GDM1 (cell line): ENCODE data around the gene EXOC6B.
"Not testable (repeated sequence)": the region's sequence is repeated elsewhere in the genome, so short reads cannot be mapped to it uniquely, and the experiment has no call there.

Experiments
- DNase-seq: peaks from one replicate; lab custom pipeline; 2025; lab: John Stamatoyannopoulos, UW

EXOC6B gene

DNA sequence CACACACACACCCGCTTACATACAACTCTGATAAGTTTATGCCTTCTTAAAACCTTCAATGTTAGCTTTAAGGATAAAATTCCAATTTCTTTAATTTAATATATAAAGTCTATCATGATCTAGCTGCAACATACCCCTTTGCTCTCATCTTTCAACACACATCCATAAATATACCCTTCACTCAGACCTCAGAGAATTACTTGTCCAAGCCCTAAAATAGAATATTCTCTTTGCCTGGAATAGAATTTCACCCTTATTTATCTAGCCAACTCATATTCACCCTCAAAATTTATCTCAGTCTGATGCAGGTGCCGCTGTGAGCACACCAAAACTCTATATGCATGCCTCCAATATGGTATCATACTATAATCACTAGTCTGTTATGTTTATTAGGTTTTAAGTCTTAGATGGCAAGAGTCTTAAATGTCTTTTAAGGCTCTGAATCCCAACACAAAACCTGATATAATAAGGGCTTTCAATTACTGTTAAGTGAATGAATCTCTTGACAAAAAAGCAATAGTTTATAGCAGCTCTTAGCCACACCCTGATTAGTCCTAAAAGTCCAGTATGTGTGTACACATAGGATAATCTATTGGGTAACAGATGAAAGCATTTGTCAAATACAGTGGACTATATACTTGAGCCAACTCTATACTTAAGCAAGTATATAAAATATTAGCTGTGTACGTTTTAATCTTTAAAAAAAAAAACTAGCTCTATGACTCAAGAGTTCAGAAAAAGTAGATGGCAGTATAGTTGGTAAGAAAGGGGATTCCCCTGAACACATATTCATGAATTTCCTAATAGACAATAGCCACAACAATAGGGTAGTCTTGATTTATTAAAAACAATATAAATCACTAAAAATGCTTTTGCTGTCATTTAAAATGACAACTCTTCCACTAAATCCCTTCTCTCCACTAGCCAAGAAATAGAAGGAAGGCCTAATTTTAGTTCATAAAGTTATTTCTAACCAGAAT, 144.5 kb downstream of the EXOC6B start:
- DNase-seq = no peak

DNA sequence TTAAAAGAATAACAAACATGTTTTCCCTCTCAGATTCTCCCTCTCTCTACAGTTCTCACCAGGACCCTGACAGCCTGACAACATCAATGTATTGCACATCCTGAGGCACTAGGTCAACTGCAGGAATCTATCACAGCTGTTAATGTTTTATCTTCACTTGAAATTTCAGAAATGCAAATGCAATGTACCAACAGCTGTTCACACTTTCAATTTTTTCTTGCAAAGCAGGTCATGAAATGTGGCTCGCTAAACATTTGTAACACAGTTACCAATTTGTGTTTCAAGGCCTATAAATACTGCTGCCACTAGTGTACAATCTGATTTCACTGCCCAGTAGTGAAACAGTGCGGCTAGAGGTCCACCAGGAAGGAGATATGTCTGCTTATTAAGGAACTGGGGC, 147.8 kb downstream of the EXOC6B start:
- no peak for DNase-seq

DNA sequence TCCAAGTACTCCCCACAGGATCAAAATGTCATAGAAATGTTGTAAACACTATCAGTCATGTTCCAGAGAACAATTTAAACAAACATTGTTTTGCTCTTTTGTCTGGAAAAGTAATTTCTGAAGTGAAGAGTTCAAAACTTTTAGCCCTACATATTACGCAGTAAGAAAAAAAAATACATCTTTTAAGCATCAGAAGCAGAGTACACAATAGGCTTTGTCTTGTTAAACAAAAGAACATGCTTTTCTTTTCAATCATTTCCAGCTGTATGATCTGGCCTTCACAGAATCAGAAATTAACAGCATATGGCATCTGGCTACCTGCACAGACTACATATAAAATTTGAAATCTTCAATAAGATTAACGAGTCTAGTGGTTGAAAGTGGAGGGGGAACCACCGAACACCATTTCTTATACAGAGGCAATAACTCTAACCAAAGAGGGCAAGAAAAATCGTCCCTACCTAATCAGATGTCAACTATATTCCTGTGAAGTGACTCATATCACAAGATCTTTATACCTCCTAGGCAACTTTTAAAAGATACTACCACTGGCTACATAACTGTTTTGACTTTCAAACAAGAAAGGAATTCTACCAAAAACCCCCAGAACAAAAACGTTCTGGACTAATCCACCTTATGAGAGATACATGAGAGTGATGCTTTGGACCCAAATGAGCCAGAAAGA, 149.3 kb downstream of the EXOC6B start:
- DNase-seq = no peak

DNA sequence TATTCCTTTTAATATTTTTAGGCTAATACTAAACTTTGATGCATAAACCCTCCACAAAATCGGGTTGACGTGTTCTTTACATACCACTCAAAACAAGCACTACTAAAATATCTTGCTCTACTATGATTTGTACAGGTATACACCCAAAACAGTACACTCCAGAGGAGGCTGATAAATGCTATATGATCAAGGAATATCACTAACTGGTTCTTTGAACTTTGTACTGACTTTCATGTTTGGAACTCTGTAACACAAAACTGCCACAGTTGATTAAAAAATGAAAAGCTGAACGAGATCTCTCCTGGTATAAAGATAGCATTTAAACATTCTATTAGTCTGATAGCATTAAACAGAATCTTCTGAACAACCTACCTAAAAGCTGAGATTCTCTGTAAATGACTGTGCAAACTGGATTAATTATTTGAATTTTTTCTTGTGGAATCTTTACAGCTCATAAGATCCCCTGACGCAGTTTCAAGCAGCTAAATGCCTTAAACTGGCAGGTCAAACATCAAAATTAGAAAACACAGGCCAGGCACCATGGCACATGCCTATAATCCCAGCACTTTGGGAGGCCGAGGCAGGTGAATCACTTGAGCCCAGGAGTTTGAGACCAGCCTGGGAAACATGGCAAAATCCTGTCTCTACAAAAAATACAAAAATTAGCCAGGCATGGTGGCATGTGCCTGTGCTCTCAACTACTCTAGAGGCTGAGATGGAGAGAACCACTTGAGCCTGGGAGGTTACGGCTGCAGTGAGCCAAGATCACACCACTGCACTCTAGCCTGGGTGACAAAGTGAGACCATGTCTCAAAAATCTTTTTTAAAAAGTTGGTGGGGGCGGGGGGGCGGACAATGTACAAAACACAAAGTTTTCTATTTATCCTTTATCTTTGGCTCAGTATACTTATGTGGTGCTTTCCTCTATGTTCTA, 150.6 kb downstream of the EXOC6B start:
- DNase-seq = no peak

DNA sequence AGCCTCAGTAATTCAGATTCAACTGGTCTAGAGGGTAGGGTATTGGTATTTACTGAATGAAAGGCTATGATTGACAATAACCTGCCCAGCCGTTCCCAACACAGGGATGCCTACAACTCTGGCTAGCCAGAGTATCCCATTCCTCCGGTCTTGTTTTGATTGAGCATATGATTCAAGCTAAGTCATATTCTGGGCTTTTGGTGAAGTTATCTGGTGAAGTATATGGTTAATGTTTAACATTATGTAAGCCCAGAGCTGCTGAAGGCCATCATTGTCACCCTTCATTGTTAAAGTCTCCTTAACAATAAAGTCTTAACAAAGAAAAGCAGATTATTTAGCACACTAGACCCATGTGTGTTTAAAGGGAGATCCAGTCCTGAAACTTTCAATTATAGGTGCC, 152.6 kb downstream of the EXOC6B start:
- DNase-seq = no peak

DNA sequence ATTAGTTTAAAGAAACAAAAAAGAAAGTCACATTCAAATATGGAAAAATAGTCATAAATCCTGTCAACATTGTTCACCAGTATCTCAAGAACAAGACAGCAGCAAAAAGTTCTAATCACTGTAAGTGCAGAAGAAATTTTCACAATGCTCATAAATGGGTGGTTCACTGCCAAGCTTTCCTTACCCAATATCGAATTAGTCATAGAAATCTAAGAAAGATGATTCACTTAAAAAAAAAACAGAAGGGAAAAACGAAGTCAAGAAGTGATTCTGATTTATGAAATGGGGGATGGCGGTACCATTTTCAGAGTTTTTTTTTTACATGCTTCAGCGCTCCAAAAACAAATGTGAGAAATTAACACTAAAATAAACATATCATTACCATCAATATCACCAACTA, 156.7 kb downstream of the EXOC6B start:
- DNase-seq = no peak

DNA sequence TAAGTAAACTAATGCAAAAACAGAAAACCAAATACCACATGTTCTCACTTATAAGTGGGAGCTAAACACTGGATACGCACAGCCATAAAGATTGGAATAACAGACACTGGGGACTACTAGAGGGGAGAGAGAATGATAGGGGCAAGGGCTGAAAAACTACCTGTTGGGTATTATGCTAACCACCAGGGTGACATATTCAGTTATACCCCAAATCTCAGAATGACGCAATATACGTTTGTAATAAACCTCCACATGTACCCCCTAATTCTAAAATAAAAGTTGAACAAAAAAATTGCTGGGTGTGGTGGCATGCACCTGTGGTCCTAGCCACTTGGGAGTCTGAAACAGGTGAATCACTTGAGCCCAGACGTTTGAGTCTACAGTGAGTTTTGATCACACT, 157.2 kb downstream of the EXOC6B start:
- no peak for DNase-seq

DNA sequence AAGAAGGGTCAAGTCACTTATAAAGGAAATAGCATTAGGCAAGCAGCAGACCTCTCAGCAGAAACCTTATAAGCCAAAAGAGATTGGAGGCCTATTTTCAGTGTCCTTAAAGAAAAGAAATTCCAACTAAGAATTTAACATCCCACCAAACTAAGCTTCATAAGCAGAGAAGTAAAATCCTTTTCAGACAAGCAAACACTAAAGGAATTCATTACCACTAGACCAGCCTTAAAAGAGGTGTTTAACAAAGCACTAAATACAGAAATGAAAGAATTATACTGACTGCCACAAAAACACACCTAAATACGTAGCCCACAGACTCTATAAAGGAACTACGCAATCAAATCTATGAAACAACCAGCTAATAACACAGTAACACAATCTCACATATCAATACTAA, 160.4 kb downstream of the EXOC6B start:
- DNase-seq = no peak

DNA sequence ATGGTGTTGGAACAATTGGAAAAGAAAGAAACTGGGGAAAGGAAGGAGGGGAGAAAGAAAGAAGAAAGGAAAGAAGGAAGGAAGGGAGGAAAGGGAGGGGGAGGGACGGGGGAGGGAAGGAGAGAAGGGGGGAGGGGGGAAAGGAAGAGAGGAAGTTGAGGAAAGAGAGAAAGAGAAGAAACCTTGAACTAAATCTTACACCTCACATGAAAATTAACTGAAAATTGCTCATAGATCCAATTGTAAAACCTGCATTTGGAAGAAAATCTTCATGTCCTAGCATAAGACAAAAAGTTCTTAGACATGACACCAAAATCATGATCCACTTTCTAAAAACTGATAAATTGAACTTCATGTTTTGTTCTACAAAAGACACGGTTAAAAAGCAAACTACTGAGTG, 163.8 kb downstream of the EXOC6B start:
- no peak for DNase-seq

DNA sequence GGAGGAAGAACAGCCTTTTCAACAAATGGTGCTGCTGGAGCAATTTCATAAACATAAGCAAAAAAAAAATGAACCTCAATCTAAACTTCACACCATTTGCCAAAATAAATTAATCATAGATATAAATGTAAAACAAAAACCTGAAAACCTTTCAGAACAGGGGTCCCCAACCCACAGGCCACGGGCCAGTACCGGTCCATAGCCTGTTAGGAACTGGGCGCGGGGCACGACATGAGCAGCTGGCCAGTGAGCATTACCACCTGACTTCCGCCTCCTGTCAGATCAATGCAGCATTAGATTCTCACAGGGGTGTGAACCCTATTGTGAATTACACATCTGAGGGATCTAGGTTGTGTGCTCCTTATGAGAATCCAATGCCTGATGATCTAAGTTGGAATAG, 176.0 kb downstream of the EXOC6B start:
- DNase-seq = no peak

DNA sequence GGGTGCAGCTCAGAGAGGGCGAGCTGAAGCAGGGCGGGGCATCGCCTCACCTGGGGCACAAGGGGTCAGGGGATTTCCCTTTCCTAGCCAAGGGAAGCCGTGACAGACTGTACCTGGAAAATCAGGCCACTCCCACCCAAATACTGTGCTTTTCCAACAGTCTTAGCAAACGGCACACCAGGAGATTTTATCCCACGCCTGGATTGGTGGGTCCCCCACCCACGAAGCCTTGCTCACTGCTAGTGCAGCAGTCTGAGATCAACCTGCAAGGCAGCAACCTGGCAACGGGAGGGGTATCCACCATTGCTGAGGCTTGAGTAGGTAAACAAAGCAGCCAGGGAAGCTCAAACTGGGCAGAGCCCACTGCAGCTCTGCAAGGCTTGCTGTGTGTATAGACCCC, 184.6 kb downstream of the EXOC6B start:
- DNase-seq = not testable (repeated sequence)

DNA sequence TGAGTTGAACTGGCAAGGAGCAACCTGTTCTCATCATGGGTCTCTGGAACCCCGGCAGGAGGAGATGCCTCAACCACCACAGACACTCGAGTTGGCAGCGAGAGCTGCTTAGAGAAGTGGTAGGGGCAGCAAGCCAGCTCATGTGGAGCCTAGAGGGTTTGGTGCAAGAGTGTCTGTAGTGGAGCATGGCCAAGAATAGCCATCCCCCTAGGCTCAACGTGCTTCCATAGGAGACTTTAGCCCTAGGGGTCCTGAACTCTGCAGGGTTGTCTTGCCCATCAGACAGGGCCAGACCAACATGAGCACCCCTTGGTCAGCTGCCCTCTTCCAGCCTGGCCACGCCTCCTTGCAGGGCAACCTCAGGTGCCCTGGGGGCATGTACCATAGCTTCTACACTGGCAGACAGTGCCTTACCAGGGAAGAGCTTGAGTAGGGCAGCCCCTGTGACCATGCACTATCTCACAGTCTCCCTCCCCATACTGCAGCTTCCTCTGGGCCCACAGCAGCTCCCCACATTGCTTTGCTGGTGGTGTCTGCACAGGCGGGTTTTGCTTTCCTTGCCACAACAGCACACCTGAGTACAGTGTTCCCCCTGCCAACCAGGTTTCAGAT, 187.1 kb downstream of the EXOC6B start:
- DNase-seq = no peak

DNA sequence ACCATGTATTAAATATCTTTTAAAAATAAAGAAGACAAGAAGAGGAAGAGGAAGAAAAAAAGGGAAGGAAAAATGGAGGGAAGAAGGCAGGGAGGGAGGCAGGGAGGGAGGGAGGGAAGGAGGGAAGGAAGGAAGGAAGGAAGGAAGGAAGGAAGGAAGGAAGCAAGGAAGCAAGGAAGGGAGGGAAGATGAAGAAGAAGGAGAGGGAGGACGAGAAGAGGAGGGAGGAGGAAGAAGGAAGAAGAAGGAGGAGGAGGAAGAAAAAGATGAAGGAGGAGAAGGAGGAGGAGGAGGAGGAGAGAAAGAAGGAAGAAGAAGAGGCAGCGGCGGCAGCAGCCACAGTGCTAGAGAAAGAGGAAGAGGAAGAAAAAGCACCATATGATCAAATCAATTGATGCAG, 189.6 kb downstream of the EXOC6B start:
- no peak for DNase-seq

DNA sequence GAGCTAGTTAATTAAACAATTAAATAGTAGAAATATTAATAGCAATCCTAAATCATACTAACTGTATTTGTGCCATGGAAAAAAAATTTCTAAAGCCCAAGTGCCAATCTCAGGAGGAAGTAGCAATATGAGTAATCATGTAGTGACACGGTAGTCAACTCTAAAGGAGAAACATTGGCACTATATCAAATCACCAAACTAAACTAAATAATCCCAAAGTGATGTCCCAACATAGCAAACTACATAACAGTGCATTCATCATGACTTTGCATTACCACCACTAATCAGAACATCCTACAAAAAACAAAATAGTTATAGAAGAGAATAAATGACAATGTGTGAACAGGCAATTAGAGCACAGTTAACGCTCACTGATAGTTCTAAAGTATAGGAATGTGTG, 195.1 kb downstream of the EXOC6B start:
- DNase-seq = no peak

DNA sequence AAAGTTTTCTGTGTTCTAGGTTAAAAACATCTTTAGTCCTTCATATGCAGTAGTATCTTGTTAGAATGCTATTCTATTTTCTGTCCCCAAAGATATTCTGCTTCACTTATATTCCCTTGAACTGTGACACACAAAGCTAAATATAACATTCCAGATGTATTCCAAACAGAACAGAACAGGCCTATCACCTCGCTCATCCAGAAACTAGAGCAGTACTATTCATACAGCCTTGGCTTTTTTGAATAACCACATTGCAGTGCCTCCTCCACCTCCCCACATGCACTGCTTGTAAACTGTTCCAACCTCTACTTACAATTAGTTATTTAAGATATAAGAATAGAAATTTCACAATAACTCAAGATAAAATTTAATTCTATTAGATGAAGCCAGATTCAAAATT, 196.8 kb downstream of the EXOC6B start:
- no peak for DNase-seq

DNA sequence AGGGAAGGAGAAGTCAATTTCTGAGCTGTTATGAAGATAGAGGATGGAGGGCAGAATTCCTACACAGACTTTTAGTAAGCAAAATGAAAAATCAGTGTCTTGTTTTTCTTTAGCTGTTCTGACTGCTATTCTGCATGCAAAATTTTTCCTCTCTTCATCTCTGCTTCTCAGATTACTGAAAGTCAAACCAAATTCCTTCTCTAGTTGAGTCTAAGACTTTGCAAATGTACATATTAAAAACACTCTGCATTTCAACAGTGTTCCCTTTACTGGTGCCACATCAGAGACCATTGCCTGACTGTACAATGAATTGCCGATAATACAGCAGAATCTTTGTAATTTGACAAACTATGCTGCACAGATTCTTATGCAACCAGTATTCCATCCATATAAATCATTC, 198.8 kb downstream of the EXOC6B start:
- DNase-seq = no peak

DNA sequence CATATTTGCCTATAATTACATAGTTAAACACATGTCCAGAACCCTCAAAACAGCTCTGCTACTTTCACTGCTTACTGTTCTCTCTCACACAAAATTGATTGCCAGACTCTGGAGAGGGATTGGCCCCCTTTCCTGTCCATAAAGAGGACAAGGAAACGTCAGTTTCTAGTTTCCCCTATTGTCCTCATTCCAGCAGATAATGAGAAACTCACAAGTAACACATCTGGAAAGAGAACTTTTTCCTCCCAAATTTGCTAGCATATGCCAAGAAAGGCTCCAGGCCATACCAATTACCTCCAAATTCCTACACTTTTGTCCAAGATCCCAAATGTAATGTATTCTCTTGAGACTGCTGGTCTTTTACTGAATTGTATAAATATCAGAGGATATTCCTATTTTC, 200.5 kb downstream of the EXOC6B start:
- DNase-seq = no peak

DNA sequence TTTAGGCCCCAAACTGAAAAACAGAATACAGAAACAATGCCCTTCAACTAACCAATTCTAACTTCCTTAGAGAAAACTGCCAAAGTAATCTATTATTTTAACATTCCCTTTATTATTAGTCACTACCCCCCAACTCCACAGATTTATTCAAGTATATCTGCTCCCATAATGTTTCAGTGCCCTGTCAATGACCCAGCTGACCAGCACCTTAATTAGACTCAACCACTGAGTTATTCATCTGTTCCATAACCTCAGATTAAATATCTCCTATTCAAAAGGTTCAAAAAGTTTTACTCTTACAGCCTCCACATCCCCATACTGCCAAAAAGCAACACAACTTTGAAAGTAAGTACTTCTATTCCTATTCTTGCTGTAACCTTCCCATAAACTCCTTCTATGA, 202.4 kb downstream of the EXOC6B start:
- no peak for DNase-seq

DNA sequence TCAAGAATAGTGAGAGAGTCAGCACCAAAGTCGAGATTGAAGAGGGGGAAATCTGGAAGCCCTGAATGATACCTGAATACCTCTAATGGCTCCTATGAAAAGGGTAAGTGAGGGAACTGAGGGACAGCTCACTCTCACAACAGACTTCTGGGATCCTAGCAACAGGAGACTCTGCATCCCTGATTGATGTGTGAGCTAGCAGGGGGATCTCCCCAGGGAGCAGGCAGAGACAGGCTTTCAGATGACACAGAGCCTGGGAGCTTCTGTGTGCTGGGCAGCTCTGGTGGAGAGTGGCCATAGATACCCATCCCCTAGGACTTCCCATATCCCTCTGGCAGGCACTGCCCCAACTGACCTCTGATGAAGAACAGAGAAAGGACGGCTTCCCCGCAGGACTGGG, 206.2 kb downstream of the EXOC6B start:
- DNase-seq = no peak

DNA sequence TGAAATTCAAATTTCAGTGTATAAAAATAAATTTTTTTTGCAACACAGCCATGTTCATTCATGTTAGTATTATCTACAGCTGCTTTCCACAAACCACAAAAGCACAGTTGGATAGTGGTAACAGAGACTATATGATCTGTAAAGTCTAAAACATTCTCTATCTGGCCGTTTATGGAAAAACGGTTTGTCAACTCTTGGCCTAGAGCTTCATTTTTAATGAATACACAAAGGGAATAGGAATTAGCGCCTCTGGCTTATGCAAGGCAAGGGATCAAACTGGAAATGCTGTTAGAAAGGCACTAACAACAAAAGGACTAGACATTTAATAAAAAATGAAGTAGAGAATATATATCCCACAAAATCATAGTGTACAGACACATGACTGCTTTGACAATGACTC, 211.9 kb downstream of the EXOC6B start:
- DNase-seq = no peak

DNA sequence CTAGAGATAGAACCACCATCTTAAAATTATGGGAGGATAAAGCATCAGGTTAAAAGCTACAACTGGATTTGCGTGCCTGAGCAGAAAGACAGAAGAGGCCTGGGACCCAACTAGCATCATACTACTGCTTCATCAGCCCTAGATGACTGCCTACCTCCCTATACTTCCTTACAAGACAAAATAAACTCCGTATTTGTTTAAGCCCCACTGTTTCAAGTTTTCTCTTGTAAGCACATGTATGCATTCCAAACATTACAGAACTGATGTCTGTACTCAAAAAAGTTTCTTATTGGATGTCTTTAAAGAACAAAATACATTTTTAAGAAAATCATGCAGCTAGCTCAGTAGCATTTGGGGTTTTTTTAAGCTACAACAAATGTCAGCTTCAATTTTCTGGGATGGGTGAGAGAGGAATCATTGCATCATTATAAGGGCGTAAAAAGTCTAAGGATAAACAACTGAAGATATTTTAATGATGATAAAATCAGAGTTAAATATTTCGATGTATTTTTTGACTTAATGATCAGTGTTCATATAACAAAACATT, 213.1 kb downstream of the EXOC6B start:
- DNase-seq = no peak

DNA sequence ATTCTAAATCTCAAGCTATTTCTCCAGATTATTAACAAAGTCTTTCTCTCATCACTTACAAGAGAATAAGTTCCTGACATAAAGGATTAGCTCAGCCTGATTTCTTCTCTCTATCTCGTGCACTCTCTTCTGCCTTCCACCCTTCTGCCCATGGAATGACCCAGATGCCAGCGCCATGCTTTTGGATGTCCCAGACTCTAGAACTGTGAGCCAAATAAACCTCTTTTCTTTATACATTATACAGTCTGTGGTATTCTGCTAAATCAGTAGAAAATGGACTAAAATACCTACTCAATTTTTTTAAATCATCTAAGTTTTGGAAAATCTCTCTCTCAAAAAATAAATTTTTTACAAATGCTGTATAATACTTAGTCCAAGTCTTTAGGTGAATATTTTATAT, 218.6 kb downstream of the EXOC6B start:
- DNase-seq = no peak
